Gastrocnemius medialis (tissue), 4 donors: ENCODE results near the gene BCL7B.
"Not testable (repeated sequence)": the region's sequence is repeated elsewhere in the genome, so short reads cannot be mapped to it uniquely, and the experiment has no call there.

Experiments
- POLR2A ChIP-seq, 2 donors: fragments of 450-650 bp; IDR thresholded peaks; one replicate each; pipeline ENCODE4 v1.6.1; 2017; ENCODE audit warnings: antibody characterized with exemption in 2 of 2, mild to moderate bottlenecking in 2 of 2, moderate library complexity in 2 of 2
- TF ChIP-seq, protein P1 (sequence below), 5 experiments: fragments of 450-650 bp in 3 of 5; fragments of 200-600 bp in 2 of 5; sonication (generic) in 2 of 5; IDR thresholded peaks in 4 of 5; conservative IDR thresholded peaks in 1 of 5; 1 replicate in 4 of 5; 2 replicates in 1 of 5; pipeline ENCODE4 v1.5.1; 2016 to 2019; ENCODE audit warnings: antibody characterized with exemption in 5 of 5, mild to moderate bottlenecking in 3 of 5, moderate library complexity in 3 of 5

DNA sequence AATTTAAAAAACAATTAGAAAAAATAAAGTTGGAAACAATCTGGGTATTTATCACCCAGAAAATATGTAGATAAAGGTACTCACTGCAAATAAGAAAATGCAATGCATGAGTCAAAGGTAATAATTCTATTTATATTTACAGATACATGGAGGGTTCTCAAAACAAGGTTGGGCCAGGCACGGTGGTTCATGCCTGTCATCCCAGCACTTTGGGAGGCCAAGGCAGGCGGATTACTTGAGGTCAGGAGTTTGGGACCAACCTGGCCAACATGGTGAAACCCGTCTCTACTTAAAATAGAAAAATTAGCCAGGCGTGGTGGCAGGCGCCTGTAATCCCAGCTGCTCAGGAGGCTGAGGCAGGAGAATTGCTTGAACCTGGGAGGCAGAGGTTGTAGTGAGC is 7.4 kb downstream of the BCL7B start:
- TF ChIP-seq, protein P1, sequence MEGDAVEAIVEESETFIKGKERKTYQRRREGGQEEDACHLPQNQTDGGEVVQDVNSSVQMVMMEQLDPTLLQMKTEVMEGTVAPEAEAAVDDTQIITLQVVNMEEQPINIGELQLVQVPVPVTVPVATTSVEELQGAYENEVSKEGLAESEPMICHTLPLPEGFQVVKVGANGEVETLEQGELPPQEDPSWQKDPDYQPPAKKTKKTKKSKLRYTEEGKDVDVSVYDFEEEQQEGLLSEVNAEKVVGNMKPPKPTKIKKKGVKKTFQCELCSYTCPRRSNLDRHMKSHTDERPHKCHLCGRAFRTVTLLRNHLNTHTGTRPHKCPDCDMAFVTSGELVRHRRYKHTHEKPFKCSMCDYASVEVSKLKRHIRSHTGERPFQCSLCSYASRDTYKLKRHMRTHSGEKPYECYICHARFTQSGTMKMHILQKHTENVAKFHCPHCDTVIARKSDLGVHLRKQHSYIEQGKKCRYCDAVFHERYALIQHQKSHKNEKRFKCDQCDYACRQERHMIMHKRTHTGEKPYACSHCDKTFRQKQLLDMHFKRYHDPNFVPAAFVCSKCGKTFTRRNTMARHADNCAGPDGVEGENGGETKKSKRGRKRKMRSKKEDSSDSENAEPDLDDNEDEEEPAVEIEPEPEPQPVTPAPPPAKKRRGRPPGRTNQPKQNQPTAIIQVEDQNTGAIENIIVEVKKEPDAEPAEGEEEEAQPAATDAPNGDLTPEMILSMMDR (IDR thresholded peaks at IDR 0.05 in 4 of 5, conservative IDR thresholded peaks at IDR 0.05 in 1 of 5): not testable (repeated sequence)
- not testable (repeated sequence) for TF ChIP-seq POLR2A (IDR thresholded peaks at IDR 0.05)
